ENCODE results near the gene FUT4. TPM values are rescaled to one million over a fixed set of nuclear protein-coding genes. Genes with fewer than 3 reads are reported as not detected.

Gene FUT4
- total RNA-seq, 1 donor from 2014 or later: 3.0 TPM

DNA sequence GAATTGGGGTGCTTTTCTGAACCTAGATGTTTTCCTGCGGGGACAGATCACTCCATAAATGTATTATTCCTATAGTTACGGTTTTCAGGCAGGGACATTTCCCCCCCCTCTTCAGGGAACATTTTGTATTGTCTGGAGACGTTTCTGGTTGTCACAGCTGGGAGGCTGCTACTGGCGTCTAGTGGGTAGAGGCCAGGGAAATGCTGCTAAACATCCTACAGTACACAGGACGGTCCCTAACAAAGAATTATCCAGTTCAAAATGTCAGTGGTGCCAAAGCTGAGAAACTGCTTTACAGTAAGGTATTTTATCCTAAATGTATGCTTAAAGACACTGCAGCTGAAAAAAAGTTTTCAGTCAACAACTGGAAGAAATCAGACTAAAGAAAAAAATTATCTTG lies 42.8 kb downstream of the FUT4 start:
- peaks cover 22% of the 10 kb centered on the region for H3K27me3 Mint-ChIP-seq (ENCODE audit: unreplicated experiment)
- H3K27ac Mint-ChIP-seq (ENCODE audit: unreplicated experiment): no peak overlapping the region
- no peak overlapping the region for H3K4me3 Mint-ChIP-seq (ENCODE audit: unreplicated experiment)
- TF ChIP-seq, protein P1, sequence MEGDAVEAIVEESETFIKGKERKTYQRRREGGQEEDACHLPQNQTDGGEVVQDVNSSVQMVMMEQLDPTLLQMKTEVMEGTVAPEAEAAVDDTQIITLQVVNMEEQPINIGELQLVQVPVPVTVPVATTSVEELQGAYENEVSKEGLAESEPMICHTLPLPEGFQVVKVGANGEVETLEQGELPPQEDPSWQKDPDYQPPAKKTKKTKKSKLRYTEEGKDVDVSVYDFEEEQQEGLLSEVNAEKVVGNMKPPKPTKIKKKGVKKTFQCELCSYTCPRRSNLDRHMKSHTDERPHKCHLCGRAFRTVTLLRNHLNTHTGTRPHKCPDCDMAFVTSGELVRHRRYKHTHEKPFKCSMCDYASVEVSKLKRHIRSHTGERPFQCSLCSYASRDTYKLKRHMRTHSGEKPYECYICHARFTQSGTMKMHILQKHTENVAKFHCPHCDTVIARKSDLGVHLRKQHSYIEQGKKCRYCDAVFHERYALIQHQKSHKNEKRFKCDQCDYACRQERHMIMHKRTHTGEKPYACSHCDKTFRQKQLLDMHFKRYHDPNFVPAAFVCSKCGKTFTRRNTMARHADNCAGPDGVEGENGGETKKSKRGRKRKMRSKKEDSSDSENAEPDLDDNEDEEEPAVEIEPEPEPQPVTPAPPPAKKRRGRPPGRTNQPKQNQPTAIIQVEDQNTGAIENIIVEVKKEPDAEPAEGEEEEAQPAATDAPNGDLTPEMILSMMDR (IDR thresholded peaks at IDR 0.05): no peak
- no peaks in the 10 kb centered on the region for H3K9me3 Mint-ChIP-seq (ENCODE audit: unreplicated experiment)
- H3K36me3 Mint-ChIP-seq (ENCODE audit: unreplicated experiment): peaks cover 11% of the 10 kb centered on the region
- no peak for DNase-seq (ENCODE audit: extremely low spot score, unreplicated experiment)
- no peaks in the 10 kb centered on the region for H3K4me1 Mint-ChIP-seq (ENCODE audit: unreplicated experiment)

DNA sequence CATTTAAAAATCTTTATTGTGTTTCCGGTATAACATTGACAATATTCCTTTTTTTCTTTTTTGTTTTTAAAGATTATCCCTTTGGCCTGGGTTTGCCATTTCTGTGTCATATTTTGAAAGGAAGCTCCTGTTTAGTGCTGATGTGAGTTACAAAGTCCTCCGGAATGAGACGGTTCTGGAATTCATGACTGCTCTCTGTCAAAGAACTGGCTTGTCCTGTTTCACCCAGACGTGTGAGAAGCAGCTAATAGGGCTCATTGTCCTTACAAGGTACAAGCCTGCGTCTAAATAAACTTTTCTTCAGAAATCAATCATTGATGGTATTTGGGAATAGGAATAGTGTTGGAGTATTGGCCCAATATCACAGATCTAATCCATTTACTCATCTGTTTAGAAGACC lies 43.3 kb downstream of the FUT4 start:
- Mint-ChIP-seq H3K4me3 (ENCODE audit: unreplicated experiment) (no peak overlapping the region), H3K4me1 (ENCODE audit: unreplicated experiment) (no peaks in the 10 kb centered on the region), H3K27ac (ENCODE audit: unreplicated experiment) (no peak overlapping the region), H3K36me3 (ENCODE audit: unreplicated experiment) (peaks cover 11% of the 10 kb centered on the region), H3K9me3 (ENCODE audit: unreplicated experiment) (no peaks in the 10 kb centered on the region), H3K27me3 (ENCODE audit: unreplicated experiment) (peaks cover 22% of the 10 kb centered on the region)
- DNase-seq (ENCODE audit: extremely low spot score, unreplicated experiment): no peak
- TF ChIP-seq, protein P1 (IDR thresholded peaks at IDR 0.05): no peak

DNA sequence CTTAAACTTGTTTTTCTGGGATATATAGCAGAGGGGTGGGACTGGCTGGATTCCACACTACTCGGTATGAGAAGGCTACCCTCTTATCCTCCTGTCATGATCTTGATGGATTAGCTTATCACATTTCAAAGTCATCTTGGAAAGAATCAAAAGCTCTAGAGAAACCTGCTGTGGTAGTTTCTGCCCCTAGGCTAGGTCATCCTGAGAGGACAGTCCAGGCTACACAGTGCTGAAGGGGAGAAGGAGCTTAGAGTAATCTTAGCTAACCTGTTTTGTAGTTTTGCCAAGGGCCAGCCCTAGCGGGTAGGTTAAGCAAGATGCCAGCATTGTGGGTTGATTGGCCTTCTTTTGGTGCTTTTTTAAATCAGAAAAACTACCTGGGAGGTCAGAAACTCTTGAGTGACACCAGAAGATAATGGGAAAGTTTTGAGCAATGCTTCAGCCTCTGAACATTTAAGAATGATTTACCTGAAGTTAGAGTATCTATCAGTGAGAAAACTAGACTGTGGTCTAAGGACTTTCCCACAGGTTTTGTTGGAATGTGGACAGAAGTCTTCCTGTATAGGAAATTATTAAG lies 44.7 kb downstream of the FUT4 start:
- DNase-seq (ENCODE audit: extremely low spot score, unreplicated experiment): no peak
- peaks cover 22% of the 10 kb centered on the region for H3K27me3 Mint-ChIP-seq (ENCODE audit: unreplicated experiment)
- H3K27ac Mint-ChIP-seq (ENCODE audit: unreplicated experiment): no peak overlapping the region
- peaks cover 11% of the 10 kb centered on the region for H3K36me3 Mint-ChIP-seq (ENCODE audit: unreplicated experiment)
- TF ChIP-seq, protein P1 (IDR thresholded peaks at IDR 0.05): no peak
- H3K4me3 Mint-ChIP-seq (ENCODE audit: unreplicated experiment): no peak overlapping the region
- no peaks in the 10 kb centered on the region for H3K4me1 Mint-ChIP-seq (ENCODE audit: unreplicated experiment)
- no peaks in the 10 kb centered on the region for H3K9me3 Mint-ChIP-seq (ENCODE audit: unreplicated experiment)

DNA sequence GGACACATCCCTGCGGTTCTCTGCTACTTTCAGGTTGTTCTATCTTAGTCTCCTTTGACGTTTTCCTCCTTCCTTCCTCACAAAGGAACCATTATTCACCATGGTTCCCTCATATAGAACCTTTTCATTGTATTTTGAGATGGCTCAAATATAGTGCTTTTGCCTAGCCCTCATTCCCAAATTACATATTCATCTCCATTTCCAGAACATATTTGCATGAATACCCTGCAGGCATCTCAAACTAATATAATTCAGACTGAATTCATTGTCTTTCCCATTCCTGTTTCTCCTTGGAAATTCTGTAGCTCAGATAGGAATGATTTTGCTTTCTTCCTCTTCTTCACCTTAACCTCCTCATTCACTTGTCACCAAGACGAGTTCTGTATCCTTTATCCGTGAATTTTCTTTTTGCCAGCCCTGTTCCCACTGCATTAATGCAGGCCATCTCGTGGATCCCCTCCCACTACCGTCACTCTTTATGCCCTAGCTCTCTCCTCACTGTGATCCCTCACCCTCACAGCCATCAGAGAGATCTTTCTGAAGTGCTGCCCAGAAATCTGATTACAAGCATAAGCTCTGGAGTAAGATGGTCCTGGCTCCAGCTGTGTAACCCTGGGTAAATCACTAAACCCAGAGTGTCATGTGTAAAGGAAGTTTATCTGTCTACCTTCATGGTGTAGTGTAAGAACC lies 46.8 kb downstream of the FUT4 start:
- TF ChIP-seq, protein P1 (IDR thresholded peaks at IDR 0.05): no peak
- Mint-ChIP-seq H3K27me3 (ENCODE audit: unreplicated experiment) (peaks cover 22% of the 10 kb centered on the region), H3K36me3 (ENCODE audit: unreplicated experiment) (peaks cover 11% of the 10 kb centered on the region), H3K9me3 (ENCODE audit: unreplicated experiment) (no peaks in the 10 kb centered on the region), H3K4me3 (ENCODE audit: unreplicated experiment) (no peak overlapping the region), H3K4me1 (ENCODE audit: unreplicated experiment) (no peaks in the 10 kb centered on the region), H3K27ac (ENCODE audit: unreplicated experiment) (no peak overlapping the region)
- DNase-seq (ENCODE audit: extremely low spot score, unreplicated experiment): no peak

DNA sequence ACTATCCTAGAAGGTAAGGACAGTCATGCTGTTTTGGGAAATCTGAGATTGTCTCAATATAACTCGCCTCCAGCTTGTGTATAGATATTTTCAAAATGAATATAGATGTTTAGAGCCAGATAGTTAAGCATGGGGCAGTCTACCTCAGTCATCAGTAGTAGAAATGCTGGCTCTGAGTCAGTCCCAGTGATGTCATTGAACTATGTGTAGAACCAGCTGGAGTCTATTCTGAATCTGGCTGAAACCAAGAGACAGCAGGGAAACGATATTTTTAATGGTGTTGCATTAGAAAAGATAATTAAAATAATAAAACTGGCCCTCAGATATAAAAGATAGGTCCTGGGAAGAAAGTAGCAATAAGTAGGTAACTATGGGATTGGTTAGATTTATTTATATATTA lies 49.3 kb downstream of the FUT4 start:
- Mint-ChIP-seq H3K9me3 (ENCODE audit: unreplicated experiment) (no peaks in the 10 kb centered on the region), H3K27me3 (ENCODE audit: unreplicated experiment) (peaks cover 18% of the 10 kb centered on the region), H3K36me3 (ENCODE audit: unreplicated experiment) (peaks cover 11% of the 10 kb centered on the region), H3K4me3 (ENCODE audit: unreplicated experiment) (no peak overlapping the region), H3K27ac (ENCODE audit: unreplicated experiment) (no peak overlapping the region), H3K4me1 (ENCODE audit: unreplicated experiment) (no peaks in the 10 kb centered on the region)
- TF ChIP-seq, protein P1 (IDR thresholded peaks at IDR 0.05): no peak
- no peak for DNase-seq (ENCODE audit: extremely low spot score, unreplicated experiment)
